HepG2 (cell line): ENCODE measurements around the gene TEKT3. TPM values are rescaled to one million over a fixed set of nuclear protein-coding genes. Genes with fewer than 3 reads are reported as not detected.

Experiments used
- ATAC-seq: fragments of 200-7000 bp; cut with Tn5 transposase; 3 replicates; pipeline ENCODE4 v1.9.1; 2020; ENCODE audit warnings: mild to moderate bottlenecking, moderate library complexity
- BruUV-seq: library from RNA; stranded (reverse); fragments of 400-500 nt; replicated peaks from 2 replicates; lab custom pipeline; 2021; lab: Mats Ljungman, UMichigan
- CTCF ChIA-PET: fragments of 300-600 bp; formaldehyde crosslinking; extraction: SDS; loops from one replicate; lab custom pipeline; 2021; ENCODE audit warnings: low total read pairs, inconsistent platforms, low intra/inter-chr PET ratio; lab: Yijun Ruan, JAX
- POLR2A ChIA-PET: fragments of 350-600 bp; sonication (Branson Sonifier 250); formaldehyde crosslinking; loops from one replicate; lab custom pipeline; 2020; ENCODE audit warnings: antibody characterized with exemption, inconsistent platforms; lab: Yijun Ruan, JAX
- DNase-seq: peaks from one replicate; pipeline ENCODE4 v3.0.0-alpha.2; 2015; ENCODE audit warnings: low spot score
- FAIRE-seq: peaks from 3 replicates; lab custom pipeline; 2011; peaks lifted over from hg19 to GRCh38; lab: Jason Lieb, UNC
- H2AFZ ChIP-seq: one replicate; pipeline ENCODE4 v1.6.1; 2011; ENCODE audit warnings: low read length, inconsistent platforms
- H3K27ac ChIP-seq: fragments of 300-600 bp; 3 replicates; pipeline ENCODE4 v1.8.0; 2011; ENCODE audit warnings: mixed run types, mild to moderate bottlenecking, mixed read lengths, low read length, inconsistent platforms; ENCODE audit not compliant: insufficient read depth; ENCODE audit errors: extremely low read length
- H3K27me3 ChIP-seq, 2 experiments: fragments of 200-600 bp in 1 of 2; 2 replicates in 1 of 2; 3 replicates in 1 of 2; pipeline versions ENCODE4 v1.6.0 to v1.8.0; 2011; ENCODE audit warnings: low read length in 2 of 2, mild to moderate bottlenecking in 2 of 2, moderate library complexity in 2 of 2, inconsistent platforms in 1 of 2; ENCODE audit not compliant: insufficient read depth in 2 of 2, control insufficient read depth in 1 of 2
- H3K36me3 ChIP-seq, 2 experiments: fragments of 200-600 bp in 1 of 2; replicated peaks in 1 of 2; 2 replicates in 1 of 2; 3 replicates in 1 of 2; pipeline versions ENCODE4 v1.5.1 to v1.8.0; 2011; ENCODE audit warnings: low read length in 2 of 2, inconsistent platforms in 1 of 2; ENCODE audit not compliant: insufficient read depth in 2 of 2, control insufficient read depth in 1 of 2
- H3K4me1 ChIP-seq: 2 replicates; pipeline ENCODE4 v1.5.1; 2012; ENCODE audit warnings: low read length, inconsistent platforms; ENCODE audit not compliant: insufficient read depth
- H3K4me2 ChIP-seq: 2 replicates; pipeline ENCODE4 v1.6.0; 2011; ENCODE audit warnings: low read depth, low read length, inconsistent platforms
- H3K4me3 ChIP-seq, 3 experiments: fragments of 200-600 bp in 1 of 3; sonication (generic), shearing (Covaris generic) in 1 of 3; replicated peaks in 1 of 3; 2 replicates each; pipeline ENCODE4 v1.5.1; 2011 to 2016; ENCODE audit warnings: low read length in 3 of 3, inconsistent platforms in 2 of 3, low read depth in 2 of 3, mild to moderate bottlenecking in 2 of 3, control low read depth in 1 of 3, mixed read lengths in 1 of 3; ENCODE audit not compliant: insufficient read depth in 1 of 3
- H3K79me2 ChIP-seq: one replicate; pipeline ENCODE4 v1.6.1; 2011; ENCODE audit warnings: low read length, inconsistent platforms; ENCODE audit not compliant: insufficient read depth
- H3K9ac ChIP-seq: 2 replicates; pipeline ENCODE4 v1.6.0; 2011; ENCODE audit warnings: mild to moderate bottlenecking, low read depth, low read length, inconsistent platforms; ENCODE audit not compliant: insufficient read depth
- H3K9me3 ChIP-seq: 2 replicates; pipeline ENCODE4 v1.5.1; 2012; ENCODE audit warnings: mild to moderate bottlenecking, low read length
- H4K20me1 ChIP-seq: 2 replicates; pipeline ENCODE4 v1.6.0; 2011; ENCODE audit warnings: inconsistent platforms, mild to moderate bottlenecking, low read length, moderate library complexity; ENCODE audit not compliant: insufficient read depth
- ATF1 ChIP-seq: IDR thresholded peaks from 2 replicates; pipeline ENCODE4 v1.6.1; 2016; ENCODE audit warnings: mild to moderate bottlenecking, control low read depth
- ATF2 ChIP-seq: sonication (generic); formaldehyde crosslinking; IDR thresholded peaks from 2 replicates; pipeline ENCODE4 v1.4.0; 2020; ENCODE audit warnings: missing genetic modification reagents
- CCDC6 ChIP-seq: sonication (generic); formaldehyde crosslinking; IDR thresholded peaks from 2 replicates; pipeline ENCODE4 v1.8.1; 2022; ENCODE audit warnings: mild to moderate bottlenecking, missing genetic modification reagents, moderate library complexity
- CEBPG ChIP-seq: IDR thresholded peaks from 2 replicates; pipeline ENCODE4 v1.6.1; 2016
- CERS6 ChIP-seq: sonication (generic); formaldehyde crosslinking; IDR thresholded peaks from 2 replicates; pipeline ENCODE4 v1.5.0; 2020; ENCODE audit warnings: missing genetic modification reagents
- DMAP1 ChIP-seq: IDR thresholded peaks from 2 replicates; pipeline ENCODE4 v1.6.1; 2016
- DPF2 ChIP-seq: sonication (generic); formaldehyde crosslinking; IDR thresholded peaks from 2 replicates; pipeline ENCODE4 v1.4.0; 2020; ENCODE audit warnings: mild to moderate bottlenecking, low read depth, missing genetic modification reagents, borderline replicate concordance
- FOSL2 ChIP-seq: sonication (generic); formaldehyde crosslinking; IDR thresholded peaks from 2 replicates; pipeline ENCODE4 v1.4.0; 2020; ENCODE audit warnings: missing genetic modification reagents
- MTERF4 ChIP-seq: sonication (generic); formaldehyde crosslinking; IDR thresholded peaks from 2 replicates; pipeline ENCODE4 v1.8.0; 2023; ENCODE audit warnings: mild to moderate bottlenecking, missing genetic modification reagents
- NCOR1 ChIP-seq: fragments of 200-600 bp; sonication (generic); IDR thresholded peaks from 2 replicates; pipeline ENCODE4 v1.7.0; 2017; ENCODE audit warnings: antibody characterized with exemption, low read length, borderline replicate concordance
- NFE2L2 ChIP-seq: fragments of 150-350 bp; IDR thresholded peaks from 2 replicates; pipeline ENCODE4 v1.6.1; 2014; ENCODE audit warnings: low read length
- SNRNP70 ChIP-seq: fragments of 200-400 bp; formaldehyde crosslinking; IDR thresholded peaks from 2 replicates; pipeline ENCODE4 v1.6.1; 2017; ENCODE audit warnings: mild to moderate bottlenecking, low read depth, low read length, moderate library complexity
- TARDBP ChIP-seq: sonication (generic); formaldehyde crosslinking; IDR thresholded peaks from 2 replicates; pipeline ENCODE4 v1.8.0; 2022; ENCODE audit warnings: mild to moderate bottlenecking, missing genetic modification reagents
- ZNF703 ChIP-seq: sonication (generic); formaldehyde crosslinking; IDR thresholded peaks from 2 replicates; pipeline ENCODE4 v1.5.1; 2020; ENCODE audit warnings: missing genetic modification reagents, mild to moderate bottlenecking, moderate library complexity, borderline replicate concordance
- ZNF841 ChIP-seq: sonication (generic); formaldehyde crosslinking; IDR thresholded peaks from 2 replicates; pipeline ENCODE4 v1.8.1; 2023; ENCODE audit warnings: missing genetic modification reagents, borderline replicate concordance
- ZSCAN12 ChIP-seq: sonication (generic); formaldehyde crosslinking; IDR thresholded peaks from 2 replicates; pipeline ENCODE4 v1.9.0; 2021; ENCODE audit warnings: mild to moderate bottlenecking, missing genetic modification reagents
- WGBS: methylation state at CpG from one replicate; pipeline ENCODE4 v1.1.6; 2017; ENCODE audit warnings: low lambda C conversion rate; 5-methylcytosine and 5-hydroxymethylcytosine counted together
- in situ Hi-C: cut with HindIII; loops from 2 replicates; pipeline ENCODE4 v1.10.0; 2017; ENCODE audit warnings: low pct_unique_long_range_greater_than_20kb; ENCODE audit not compliant: extremely low pct_ligation_motif_present
- intact Hi-C: fragments of 100-400 bp; cut with micrococcal nuclease; formaldehyde crosslinking; loops from one replicate; pipeline ENCODE4 v1.10.0; 2022; ENCODE audit not compliant: unreplicated experiment
- polyA plus RNA-seq, 8 experiments: library from polyadenylated mRNA; depleted of rRNA in 3 of 8; stranded (reverse) in 7 of 8; unstranded in 1 of 8; fragments of >200 nt; fragmentation: Illumina TruSeq in 4 of 8; extraction: Trizol in 4 of 8; gene quantifications; 2 replicates each; pipeline versions ENCODE4 v1.2.1 to v1.2.3, GENCODE V29; 2011 to 2016; ENCODE audit warnings: low read depth in 4 of 8, missing spikeins in 1 of 8, mixed read lengths in 1 of 8; ENCODE audit not compliant: insufficient read depth in 1 of 8
- total RNA-seq, 5 experiments: library from RNA; depleted of rRNA; stranded (reverse); fragments of >200 nt; fragmentation: Illumina TruSeq; extraction: Trizol; gene quantifications; 2 replicates each; pipeline ENCODE4 v1.2.3, GENCODE V29; 2016; ENCODE audit warnings: low read depth in 1 of 5

Gene TEKT3
- total and polyA plus RNA-seq, 2 of the 13 experiments (the other 11 are each of a cell fraction or from before 2014, with no cell fraction given) = 0.58 to 0.82 TPM

GRCh38 chr17:15321556-15322251 lies 19.7 kb downstream of the TEKT3 start:
- Histone ChIP-seq H3K9me3 (no peaks in the 10 kb centered on the region), H4K20me1 (no peaks in the 10 kb centered on the region), H3K4me2 (no peak overlapping the region), H3K27ac (no peak overlapping the region), H3K36me3 (no peaks in the 10 kb centered on the region), H2AFZ (no peak overlapping the region), H3K4me1 (no peaks in the 10 kb centered on the region), H3K79me2 (no peaks in the 10 kb centered on the region), H3K27me3 (peaks cover 0 to 8% of the 10 kb centered on the region in 2 experiments; a peak in 1 of 5 replicates), H3K4me3 (no peak overlapping the region), H3K9ac (no peak overlapping the region)
- ChIA-PET POLR2A (no interaction called here), CTCF (no interaction called here)
- no peak for TF ChIP-seq NFE2L2
- TF ChIP-seq ZSCAN12 (CRISPR knock-in tag) = no peak
- no peak for TF ChIP-seq NCOR1
- TF ChIP-seq TARDBP (CRISPR knock-in tag) = no peak
- ATAC-seq (no peak), DNase-seq (no peak), FAIRE-seq (no peak)
- BruUV-seq = no TSS peak
- 29% methylated on average over 6 of the region's 6 CpGs for WGBS
- intact Hi-C loops (no loop called here), in situ Hi-C loops (no loop called here)

- H4K20me1 ChIP-seq = no peaks in the 10 kb centered on the region
- DNase-seq = no peak
- H3K4me3 ChIP-seq = no peak overlapping the region
- intact Hi-C loops = no loop called here
- no peak overlapping the region for H2AFZ ChIP-seq
- BruUV-seq = no TSS peak
- no peaks in the 10 kb centered on the region for H3K4me1 ChIP-seq
- no peak overlapping the region for H3K27ac ChIP-seq
- ATAC-seq = no peak; the same call in 2 of the 3 replicates
- CTCF ChIA-PET = no interaction called here
- in situ Hi-C loops = no loop called here
- POLR2A ChIA-PET = no interaction called here
- no peaks in the 10 kb centered on the region for H3K79me2 ChIP-seq
- H3K9me3 ChIP-seq = no peaks in the 10 kb centered on the region
- H3K27me3 ChIP-seq = peaks cover 0 to 18% of the 10 kb centered on the region in 2 experiments; a peak in 1 of 5 replicates
- no peak overlapping the region for H3K4me2 ChIP-seq
- no peak overlapping the region for H3K9ac ChIP-seq
- no peak for FAIRE-seq
- WGBS = 18% methylated on average over 5 of the region's 5 CpGs
- no peaks in the 10 kb centered on the region for H3K36me3 ChIP-seq
- TF ChIP-seq SNRNP70 = no peak
- TF ChIP-seq MTERF4 (CRISPR knock-in tag) = no peak
- no peak for TF ChIP-seq CEBPG (CRISPR knock-in tag)
- no peak for TF ChIP-seq CCDC6 (CRISPR knock-in tag)
- no peak for TF ChIP-seq DPF2 (CRISPR knock-in tag)
- TF ChIP-seq CERS6 (CRISPR knock-in tag) = no peak
- no peak for TF ChIP-seq ZNF703 (CRISPR knock-in tag)
- no peak for TF ChIP-seq DMAP1
- no peak for TF ChIP-seq ZNF841
- no peak for TF ChIP-seq ATF1 (CRISPR knock-in tag)
- no peak for TF ChIP-seq ATF2 (CRISPR knock-in tag)
- no peak for TF ChIP-seq FOSL2 (CRISPR knock-in tag)
- TF ChIP-seq NFE2L2 = no peak
These were observed 21.9 kb downstream of the TEKT3 start for GRCh38 chr17:15319452-15320010.
